Hippocampal formation (tissue), 2 donors: Measurements from ENCODE around the gene GCK.

Experiments
- DNase-seq, 2 donors: peaks; one replicate each; lab custom pipeline; 2025; lab: John Stamatoyannopoulos, UW

The GCK gene

GRCh38 chr7:44222776-44223261, 33.6 kb upstream of the GCK start:
- DNase-seq, result no peak

DNA sequence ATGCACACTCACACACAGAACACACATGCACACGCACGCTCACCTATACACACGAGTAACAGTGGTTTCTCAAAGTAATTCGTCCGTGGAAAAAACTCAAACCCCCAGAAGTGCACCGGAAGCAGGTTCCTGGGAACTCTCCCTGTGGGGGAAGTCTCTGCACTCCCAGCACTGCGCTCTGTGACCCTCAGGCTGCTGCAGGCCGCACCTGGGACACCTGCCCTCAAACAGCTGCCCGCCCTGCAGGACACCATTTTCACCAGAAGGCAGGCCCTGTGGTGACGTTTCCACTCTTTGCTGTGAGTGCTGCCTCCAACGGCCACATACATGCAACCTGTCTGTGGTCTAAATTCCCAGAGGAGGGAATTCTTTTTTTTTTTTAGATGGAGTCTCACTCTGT, 32.8 kb upstream of the GCK start:
- no peak for DNase-seq

GRCh38 chr7:44221231-44221791, 32.1 kb upstream of the GCK start:
- no peak for DNase-seq

DNA sequence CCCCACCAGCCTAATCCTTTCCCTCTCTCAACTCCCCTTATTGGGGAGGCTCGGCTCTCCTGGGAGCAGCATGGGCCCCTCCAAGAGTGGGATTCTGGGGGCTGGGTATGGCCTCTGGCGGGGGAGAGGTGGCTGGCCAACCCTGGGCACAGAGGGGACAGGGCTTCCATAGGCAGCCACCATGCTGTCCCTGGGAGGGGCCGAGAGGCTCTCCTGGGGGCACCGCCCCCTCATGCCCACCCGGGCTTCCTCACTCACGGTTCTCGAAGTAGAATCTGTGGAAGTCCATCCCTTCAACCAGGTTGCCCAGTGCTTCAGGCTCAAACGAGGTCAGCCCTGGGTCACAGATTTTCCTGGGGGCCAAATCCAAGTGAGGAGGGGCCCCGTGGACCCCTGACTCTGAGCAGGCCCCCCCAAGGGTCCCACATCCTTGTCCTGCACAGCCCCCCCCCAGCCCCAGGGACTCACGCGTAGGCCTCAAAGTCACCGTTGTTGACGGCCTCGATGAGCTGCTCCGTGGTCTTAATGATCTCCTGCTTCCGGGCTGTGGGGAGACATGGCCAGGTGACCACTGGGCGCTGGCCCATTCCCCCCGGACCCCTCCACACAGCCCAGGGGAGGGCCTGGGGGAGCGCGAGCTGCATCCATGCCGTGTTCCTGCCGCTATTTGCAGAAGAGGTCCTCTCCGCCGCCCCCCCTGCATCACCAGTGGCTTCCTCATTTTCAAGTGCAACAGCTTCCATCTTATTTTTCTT, 31.3 kb upstream of the GCK start:
- no peak for DNase-seq

DNA sequence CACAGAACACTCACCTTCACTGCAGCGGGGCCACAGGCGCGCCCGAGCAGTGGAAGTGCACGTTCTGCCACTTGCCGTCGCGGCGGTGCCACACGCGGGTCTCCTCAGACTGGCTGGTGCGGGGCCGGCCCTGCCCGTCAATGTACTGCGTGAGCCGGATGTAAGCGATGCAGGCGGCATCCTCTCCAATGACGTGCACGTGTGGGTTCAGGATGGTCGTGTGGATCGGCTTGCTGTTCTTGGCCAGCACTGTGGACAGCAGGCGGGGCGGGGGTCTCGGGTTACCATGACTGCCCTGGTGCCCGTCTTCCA, 30.8 kb upstream of the GCK start:
- DNase-seq, result no peak

DNA sequence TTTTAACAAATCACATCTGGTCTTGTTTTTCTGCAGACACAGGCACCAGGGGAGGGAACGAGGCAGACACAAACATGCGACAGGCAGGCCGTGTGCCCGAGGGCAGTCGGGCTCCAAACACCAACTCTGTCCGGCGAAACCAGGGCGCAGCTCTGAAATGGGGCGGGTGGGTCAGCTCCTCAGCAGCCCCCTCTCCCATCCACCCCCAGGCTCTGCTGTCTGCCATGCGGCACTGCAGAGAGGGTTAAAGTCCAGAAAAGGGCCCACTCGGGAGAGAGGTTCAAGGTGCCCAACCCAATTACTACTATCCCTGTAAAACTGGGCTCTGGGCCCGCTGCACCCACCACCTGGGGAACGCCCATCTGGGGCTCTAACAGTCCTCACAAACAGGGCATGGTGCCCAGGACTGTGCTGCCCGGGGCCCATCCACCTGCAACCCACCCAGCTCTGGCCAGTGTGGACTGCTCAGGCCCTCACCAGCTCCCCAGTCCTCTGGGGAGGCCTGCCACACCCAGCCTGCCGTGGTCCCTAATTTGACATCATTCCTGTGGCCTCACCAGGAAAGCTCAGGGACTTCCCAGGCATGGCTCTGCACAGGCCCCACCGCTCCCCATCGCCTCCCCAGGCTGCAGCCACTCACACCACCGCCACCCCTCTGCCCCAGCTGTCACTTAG, 30.3 kb upstream of the GCK start:
- DNase-seq, result no peak

GRCh38 chr7:44218418-44219201, 29.4 kb upstream of the GCK start:
- DNase-seq, result no peak

- no peak for DNase-seq
Observed at GRCh38 chr7:44217852-44218402, 28.7 kb upstream of the GCK start.

DNA sequence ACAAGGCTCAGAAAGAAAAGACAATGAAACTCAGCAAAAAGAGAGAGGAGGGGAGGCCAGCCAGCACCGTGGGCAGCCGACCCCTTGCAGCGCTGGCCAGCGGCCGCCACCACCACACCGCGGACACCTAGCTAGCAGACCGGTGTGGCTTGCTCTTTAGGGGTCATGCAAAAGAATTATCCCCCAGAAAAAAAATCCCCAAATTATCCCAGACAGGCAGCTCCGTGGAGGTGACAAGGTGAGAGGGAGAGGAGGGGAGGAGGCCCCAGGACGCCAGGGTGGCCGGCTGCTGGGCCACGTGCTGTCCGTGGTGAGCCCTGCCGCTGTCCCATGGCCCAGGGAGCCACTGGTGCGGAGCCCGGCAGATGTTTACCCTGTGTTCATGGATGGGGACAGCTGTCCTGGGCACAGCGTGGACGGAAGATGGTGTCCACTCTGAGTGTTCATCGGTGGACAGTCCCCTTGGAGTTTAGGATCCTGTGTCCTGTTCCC, 28.0 kb upstream of the GCK start:
- no peak for DNase-seq

DNA sequence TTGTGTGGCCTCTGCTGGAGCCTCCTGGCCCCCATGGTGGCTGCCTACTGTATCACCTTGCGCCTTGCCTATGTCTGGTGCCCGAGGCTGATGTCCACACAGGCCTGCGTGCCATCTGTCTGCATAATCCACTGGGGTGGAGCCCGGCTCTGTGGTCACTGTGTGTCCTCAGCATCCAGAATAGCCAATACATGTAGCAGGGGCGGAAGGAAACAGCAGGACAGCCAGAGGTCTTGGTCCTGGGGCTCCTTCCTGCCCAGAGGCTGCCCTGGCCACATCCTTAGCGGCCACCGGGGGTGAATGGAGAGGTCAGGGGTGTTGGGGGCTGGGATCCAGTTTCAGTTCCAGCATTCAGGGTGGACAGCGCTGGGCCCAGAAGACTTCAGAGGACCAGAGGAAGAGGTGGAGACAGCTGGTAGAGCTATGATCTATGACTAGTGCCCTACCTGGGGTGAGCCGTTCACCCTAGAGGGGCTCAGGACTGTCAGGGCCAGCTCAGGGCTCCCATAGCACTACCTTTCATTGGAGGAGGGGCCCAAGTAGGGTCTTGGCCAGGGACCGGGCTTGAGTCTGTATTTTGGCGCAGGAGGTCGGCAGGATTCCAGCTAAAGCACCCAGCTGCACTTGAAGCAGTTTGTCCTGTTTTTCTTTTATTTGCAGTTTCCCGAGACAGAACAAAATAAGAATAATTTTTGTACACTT, 27.4 kb upstream of the GCK start:
- DNase-seq, result peak in 1 of 2 donors; percentile 16

- no peak for DNase-seq
Observed at GRCh38 chr7:44216019-44216418, 26.8 kb upstream of the GCK start.

DNA sequence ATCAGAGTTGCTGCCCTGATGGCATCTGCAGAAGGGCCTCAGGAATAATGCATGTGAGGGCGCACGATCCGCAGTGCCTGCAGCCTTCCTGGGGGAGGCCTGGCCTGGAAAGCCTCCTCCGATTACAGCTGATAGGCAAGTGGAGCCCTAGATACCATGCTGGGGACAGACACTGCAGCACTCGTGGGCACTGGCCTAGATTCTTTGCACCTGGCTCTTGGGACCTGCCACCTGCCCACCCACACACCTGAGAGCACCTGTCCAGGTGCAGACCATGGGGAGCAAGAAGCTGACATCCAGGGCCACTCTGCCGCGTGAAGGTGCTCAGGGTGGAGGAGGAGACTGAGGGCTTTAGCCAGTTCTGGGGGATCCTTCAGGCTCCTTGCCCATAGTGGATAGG, 26.3 kb upstream of the GCK start:
- DNase-seq, result no peak

DNA sequence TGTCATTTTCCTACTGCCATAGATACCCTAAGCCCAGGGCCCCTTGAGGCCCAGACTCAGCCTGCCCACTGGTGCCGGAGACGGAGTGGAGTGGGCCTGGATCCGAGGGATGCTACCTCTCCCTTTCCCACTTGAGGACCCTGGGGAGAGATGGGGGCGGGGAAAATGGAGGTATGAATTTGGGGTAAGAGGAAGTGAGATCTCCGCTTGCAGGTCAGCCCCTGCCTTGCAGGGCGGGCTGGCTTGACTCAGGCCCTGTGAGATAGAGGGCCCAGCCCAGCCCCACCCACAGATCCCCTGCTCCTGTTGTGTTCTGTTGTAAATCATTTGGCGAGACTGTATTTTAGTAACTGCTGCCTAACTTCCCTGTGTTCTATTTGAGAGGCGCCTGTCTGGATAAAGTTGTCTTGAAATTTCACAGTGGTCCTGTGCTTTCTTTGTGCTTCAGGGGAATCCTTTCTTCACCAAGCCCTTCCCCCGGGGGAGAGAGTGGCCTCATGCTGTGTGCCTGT, 24.7 kb upstream of the GCK start:
- DNase-seq, result no peak

- DNase-seq, result no peak
Observed at GRCh38 chr7:44213206-44213876, 24.1 kb upstream of the GCK start.

DNA sequence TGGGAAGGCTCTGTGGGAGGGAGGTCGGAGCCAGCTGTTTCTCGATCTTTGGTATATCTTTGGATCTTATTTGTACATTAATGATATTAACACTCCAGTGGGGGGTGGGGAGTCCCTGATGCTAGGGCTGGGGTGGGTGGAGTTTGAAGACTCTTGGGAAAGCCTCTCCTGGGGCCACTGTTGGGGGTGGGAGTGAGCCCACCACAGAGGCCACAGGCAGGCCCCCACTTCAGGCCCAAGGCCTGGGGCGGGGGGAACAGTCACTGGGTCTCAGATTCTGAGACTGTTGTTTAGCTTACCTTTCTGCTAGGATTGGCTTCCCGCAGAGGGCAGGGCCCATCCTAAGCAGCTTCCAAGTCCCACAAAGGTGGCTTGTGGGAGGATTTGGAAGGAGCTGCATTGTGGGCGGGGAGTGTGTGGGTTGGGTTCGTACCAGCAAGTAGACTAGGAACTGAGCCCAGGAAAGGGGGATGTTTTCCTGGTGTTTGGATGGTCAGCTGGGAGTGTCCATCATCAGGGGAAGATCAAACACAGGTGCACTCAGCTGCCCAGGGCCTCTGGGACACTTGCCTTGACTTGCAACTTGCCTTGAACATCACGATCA, 23.4 kb upstream of the GCK start:
- DNase-seq, result no peak

DNA sequence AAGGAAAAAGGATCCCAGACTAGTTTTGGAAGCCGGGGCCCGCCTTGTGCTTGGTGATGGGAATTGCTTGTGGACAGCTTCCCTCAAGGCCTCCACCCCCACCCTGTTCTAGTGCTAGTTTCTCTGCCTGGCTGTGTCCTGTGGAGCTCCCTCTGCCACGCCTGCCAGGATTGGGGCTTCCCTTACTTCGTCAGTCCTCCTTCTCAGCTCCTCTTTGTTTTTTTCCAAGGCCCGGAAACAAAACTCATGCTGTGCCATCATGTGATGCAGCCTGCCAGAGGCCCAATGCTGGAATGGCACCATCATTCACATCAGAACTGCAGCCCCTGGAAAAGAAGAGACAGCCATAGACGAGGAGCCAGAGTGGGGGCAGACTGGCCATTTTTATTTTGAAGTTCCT, 22.8 kb upstream of the GCK start:
- DNase-seq, result peak; percentile 33 to 56

GRCh38 chr7:44211126-44211675, 22.0 kb upstream of the GCK start:
- no peak for DNase-seq

- DNase-seq, result peak in 1 of 2 donors; percentile 23
Observed at GRCh38 chr7:44210107-44210506, 20.9 kb upstream of the GCK start.

DNA sequence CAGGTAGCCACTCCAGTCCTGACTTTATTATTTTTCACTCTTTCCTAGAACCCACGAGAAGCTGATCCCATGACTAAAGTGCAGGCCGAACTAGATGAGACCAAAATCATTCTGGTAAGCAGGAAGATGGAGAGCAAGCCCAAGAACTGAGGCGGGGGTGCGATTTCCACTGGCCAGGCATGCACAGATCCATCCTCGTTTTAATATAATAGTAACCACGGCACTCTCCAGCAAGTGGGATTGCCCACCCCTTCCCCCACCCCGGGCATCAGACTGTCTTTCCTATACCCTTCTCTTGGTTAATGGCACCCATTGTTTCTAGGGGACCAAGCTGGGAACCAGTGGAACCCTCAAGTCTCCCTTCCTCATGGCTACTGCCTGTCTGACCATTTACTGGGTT, 18.8 kb upstream of the GCK start:
- DNase-seq, result no peak

DNA sequence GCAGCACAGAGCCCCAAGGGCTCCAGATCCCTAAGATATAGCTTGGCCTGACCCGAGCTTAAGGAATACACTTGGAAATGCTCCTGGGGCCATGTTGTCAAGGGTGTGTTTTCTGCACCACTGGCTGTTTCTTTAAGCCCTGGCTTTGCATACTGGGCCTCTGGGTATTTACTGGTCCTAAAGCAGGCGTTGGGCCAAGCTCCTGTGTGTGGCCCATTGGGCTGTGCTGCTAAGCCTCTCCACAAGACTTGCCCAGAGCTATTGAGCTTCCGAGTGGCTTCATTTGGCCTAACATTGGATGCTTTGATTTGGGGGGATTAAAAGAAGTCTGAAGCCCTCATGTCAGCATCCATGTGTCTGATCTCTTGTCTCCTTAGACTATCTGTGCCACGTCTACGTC, 16.8 kb upstream of the GCK start:
- DNase-seq, result no peak
